Activated CD4-positive, alpha-beta T cell treated with anti-CD3 and anti-CD28 coated beads for 48 hours (primary cell): ENCODE measurements around the gene CCDC188.

ENCODE experiments used
- DNase-seq: peaks from one replicate; pipeline ENCODE4 v3.0.0-alpha.2; 2020

CCDC188 gene

GRCh38 chr22:20102203-20102780 is 48.6 kb downstream of the CCDC188 start:
- DNase-seq: no peak

DNA sequence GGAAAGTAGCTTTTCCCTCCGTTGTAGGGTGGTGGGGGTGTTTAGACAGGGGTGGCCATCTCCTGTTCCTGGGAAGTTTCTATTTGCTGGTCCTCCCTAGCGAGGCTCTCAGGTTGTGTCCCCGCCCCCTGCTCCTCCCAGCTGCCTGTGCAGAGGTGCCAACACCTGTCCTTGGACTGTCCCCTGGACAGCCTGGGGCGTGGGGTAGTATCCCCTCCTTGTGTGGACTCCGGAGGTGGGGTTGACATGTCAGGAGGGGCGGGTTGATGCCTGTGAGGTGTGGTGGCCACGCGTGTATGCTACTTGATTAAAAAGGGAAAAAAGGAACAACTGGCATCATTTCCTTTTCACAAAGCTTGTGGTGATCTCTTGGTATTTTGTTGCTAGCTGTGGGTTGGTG is 49.2 kb downstream of the CCDC188 start:
- no peak for DNase-seq

DNA sequence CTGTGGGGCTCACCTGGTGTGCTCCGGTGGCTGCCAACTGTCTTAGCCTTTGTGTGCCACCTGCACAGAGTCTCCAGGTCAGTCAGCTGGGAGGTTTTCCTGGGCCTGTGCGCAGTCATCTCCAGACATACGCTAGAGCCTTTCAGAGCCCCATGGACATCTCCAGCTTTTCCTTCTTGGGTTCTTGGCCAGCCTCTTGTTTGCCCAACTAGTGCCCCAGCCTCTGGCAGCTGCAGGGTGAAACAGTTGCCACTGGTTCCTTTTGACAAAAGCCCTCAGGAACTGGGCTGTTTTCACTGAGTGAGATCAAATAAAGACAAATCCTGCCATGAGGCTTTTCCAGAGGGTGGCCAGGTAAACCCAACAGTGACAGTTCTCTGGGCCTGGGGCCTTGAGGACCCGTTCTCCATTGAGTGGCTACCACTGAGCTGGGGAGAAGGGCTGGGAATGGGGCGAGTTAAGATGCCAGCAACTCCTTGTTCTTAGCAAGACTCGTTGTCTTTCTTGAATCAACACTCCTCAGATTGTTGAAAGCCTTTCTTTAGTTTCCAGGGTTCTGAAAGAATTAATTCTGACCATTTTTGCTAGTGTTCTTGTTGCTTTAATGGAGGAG is 51.6 kb downstream of the CCDC188 start:
- no peak for DNase-seq
